Hepatocyte (in vitro differentiated cells): ENCODE data around the gene TOGARAM2. TPM values are rescaled to one million over a fixed set of nuclear protein-coding genes. Genes with fewer than 3 reads are reported as not detected.

Experiments used
- DNase-seq: peaks from one replicate; pipeline ENCODE4 v3.0.0-alpha.2; 2016; ENCODE audit warnings: low spot score
- H2AFZ ChIP-seq: fragments of 200-600 bp; sonication (generic); 2 replicates; pipeline ENCODE4 v1.6.0; 2016; ENCODE audit warnings: antibody characterized with exemption, mild to moderate bottlenecking
- H3K27ac ChIP-seq: fragments of 200-600 bp; sonication (generic); 2 replicates; pipeline ENCODE4 v1.5.1; 2016; ENCODE audit warnings: mild to moderate bottlenecking
- H3K27me3 ChIP-seq: fragments of 200-600 bp; sonication (generic); 2 replicates; pipeline ENCODE4 v1.6.1; 2016
- H3K36me3 ChIP-seq: fragments of 200-600 bp; sonication (generic); replicated peaks from 2 replicates; pipeline ENCODE4 v1.5.1; 2016; ENCODE audit warnings: low read depth; ENCODE audit not compliant: insufficient read depth
- H3K4me1 ChIP-seq: fragments of 200-600 bp; sonication (generic); 2 replicates; pipeline ENCODE4 v1.5.1; 2016; ENCODE audit warnings: mild to moderate bottlenecking, moderate library complexity; ENCODE audit not compliant: insufficient read depth
- H3K4me2 ChIP-seq: fragments of 200-600 bp; sonication (generic); 2 replicates; pipeline ENCODE4 v1.6.0; 2016
- H3K4me3 ChIP-seq: fragments of 200-600 bp; sonication (generic); 2 replicates; pipeline ENCODE4 v1.5.1; 2016; ENCODE audit warnings: mild to moderate bottlenecking
- H3K79me2 ChIP-seq: fragments of 200-600 bp; sonication (generic); 2 replicates; pipeline ENCODE4 v1.6.0; 2017; ENCODE audit warnings: mild to moderate bottlenecking
- H3K9me2 ChIP-seq: fragments of 200-600 bp; sonication (generic); replicated peaks from 2 replicates; pipeline ENCODE4 v1.6.0; 2017; ENCODE audit warnings: mild to moderate bottlenecking; ENCODE audit not compliant: insufficient read depth
- H3K9me3 ChIP-seq: fragments of 200-600 bp; sonication (generic); 2 replicates; pipeline ENCODE4 v1.5.1; 2016; ENCODE audit warnings: low read depth, mild to moderate bottlenecking
- H4K20me1 ChIP-seq: fragments of 200-600 bp; sonication (generic); 2 replicates; pipeline ENCODE4 v1.6.0; 2016; ENCODE audit warnings: mild to moderate bottlenecking; ENCODE audit not compliant: insufficient read depth, poor library complexity, severe bottlenecking
- CTCF ChIP-seq: fragments of 200-600 bp; sonication (generic); IDR thresholded peaks from 2 replicates; pipeline ENCODE4 v1.5.1; 2016; ENCODE audit warnings: antibody characterized with exemption, mild to moderate bottlenecking; ENCODE audit not compliant: poor library complexity
- EZH2 ChIP-seq: fragments of 200-600 bp; sonication (generic); IDR thresholded peaks from 2 replicates; pipeline ENCODE4 v1.6.1; 2016; ENCODE audit warnings: antibody characterized with exemption, mild to moderate bottlenecking, borderline replicate concordance
- EZH2phosphoT487 ChIP-seq: fragments of 200-600 bp; sonication (generic); IDR thresholded peaks from one replicate; pipeline ENCODE4 v1.6.1; 2018; ENCODE audit warnings: antibody characterized with exemption, mild to moderate bottlenecking, low read depth, moderate library complexity; ENCODE audit not compliant: unreplicated experiment, severe bottlenecking
- WGBS: methylation state at CpG from one replicate; pipeline ENCODE4 v1.1.6; 2016; ENCODE audit warnings: low lambda C conversion rate; ENCODE audit errors: missing lambda C conversion rate; 5-methylcytosine and 5-hydroxymethylcytosine counted together
- polyA plus RNA-seq: library from polyadenylated mRNA; unstranded; fragments of >200 nt; fragmentation: Nextera tagmentation; extraction: Ambion mirVana; gene quantifications from 2 replicates; pipeline ENCODE4 v1.2.1, GENCODE V29; 2016
- total RNA-seq: library from RNA; depleted of rRNA; stranded (reverse); fragments of >200 nt; gene quantifications from 2 replicates; pipeline ENCODE4 v1.2.3, GENCODE V29; 2014

TOGARAM2 gene
- total and polyA plus RNA-seq, 2 experiments from 2014 or later, result 0.47 to 1.3 TPM

- WGBS, result 77% methylated on average over 5 of the region's 5 CpGs
- no peak overlapping the region for H2AFZ ChIP-seq
- H4K20me1 ChIP-seq, result no peaks in the 10 kb centered on the region
- no peak overlapping the region for H3K4me2 ChIP-seq
- H3K9me3 ChIP-seq, result no peaks in the 10 kb centered on the region
- H3K4me1 ChIP-seq, result peaks cover 11% of the 10 kb centered on the region
- no peaks in the 10 kb centered on the region for H3K79me2 ChIP-seq
- TF ChIP-seq EZH2phosphoT487 (no peak), EZH2 (no peak), CTCF (no peak)
- no peaks in the 10 kb centered on the region for H3K36me3 ChIP-seq
- no peak overlapping the region for H3K27ac ChIP-seq
- no peaks in the 10 kb centered on the region for H3K27me3 ChIP-seq
- H3K9me2 ChIP-seq, result no peaks in the 10 kb centered on the region
- no peak for DNase-seq
- H3K4me3 ChIP-seq, result no peak overlapping the region
Measured at GRCh38 chr2:29016504-29016903, 35.4 kb downstream of the TOGARAM2 start.

- H3K4me1 ChIP-seq, result peaks cover 4% of the 10 kb centered on the region
- no peaks in the 10 kb centered on the region for H3K9me3 ChIP-seq
- WGBS, result 97% methylated on average over 19 of the region's 19 CpGs
- H3K27ac ChIP-seq, result no peak overlapping the region
- DNase-seq, result no peak
- H3K4me3 ChIP-seq, result no peak overlapping the region
- H3K9me2 ChIP-seq, result no peaks in the 10 kb centered on the region
- no peak overlapping the region for H3K4me2 ChIP-seq
- no peaks in the 10 kb centered on the region for H3K27me3 ChIP-seq
- no peaks in the 10 kb centered on the region for H3K36me3 ChIP-seq
- H3K79me2 ChIP-seq, result no peaks in the 10 kb centered on the region
- H4K20me1 ChIP-seq, result no peaks in the 10 kb centered on the region
- no peak overlapping the region for H2AFZ ChIP-seq
- no peak for TF ChIP-seq EZH2
- no peak for TF ChIP-seq EZH2phosphoT487
- no peak for TF ChIP-seq CTCF
Measured at GRCh38 chr2:29017716-29018435, 36.8 kb downstream of the TOGARAM2 start.

- Histone ChIP-seq H3K4me2 (no peak overlapping the region), H3K9me3 (no peaks in the 10 kb centered on the region), H3K4me1 (no peaks in the 10 kb centered on the region), H3K36me3 (no peaks in the 10 kb centered on the region), H4K20me1 (no peaks in the 10 kb centered on the region), H2AFZ (no peak overlapping the region), H3K27ac (no peak overlapping the region), H3K9me2 (no peaks in the 10 kb centered on the region), H3K27me3 (no peaks in the 10 kb centered on the region), H3K4me3 (no peak overlapping the region), H3K79me2 (no peaks in the 10 kb centered on the region)
- DNase-seq, result no peak
- 94% methylated on average over 11 of the region's 11 CpGs for WGBS
- TF ChIP-seq EZH2, result no peak
Measured at GRCh38 chr2:29021886-29022285, 40.8 kb downstream of the TOGARAM2 start.

GRCh38 chr2:29022679-29023078 is 41.6 kb downstream of the TOGARAM2 start:
- Histone ChIP-seq H3K9me2 (no peaks in the 10 kb centered on the region), H3K4me2 (no peak overlapping the region), H2AFZ (no peak overlapping the region), H3K4me3 (no peak overlapping the region), H3K4me1 (no peaks in the 10 kb centered on the region), H3K27me3 (no peaks in the 10 kb centered on the region), H3K27ac (no peak overlapping the region), H3K79me2 (no peaks in the 10 kb centered on the region), H3K36me3 (no peaks in the 10 kb centered on the region), H3K9me3 (no peaks in the 10 kb centered on the region), H4K20me1 (no peaks in the 10 kb centered on the region)
- DNase-seq, result no peak
- 74% methylated on average over 6 of the region's 6 CpGs for WGBS
- TF ChIP-seq EZH2phosphoT487 (no peak), EZH2 (no peak), CTCF (no peak)
